Transverse colon (tissue), 4 donors: ENCODE results near the gene SUMO1. TPM values are rescaled to one million over a fixed set of nuclear protein-coding genes. Genes with fewer than 3 reads are reported as not detected.
A peak's percentile ranks its signal among the peaks of the same experiment; 100 is the strongest.

Experiments
- DNase-seq: peaks from one replicate; pipeline ENCODE4 v3.0.0-alpha.2; 2019
- H3K27ac ChIP-seq, 4 donors: fragments of 200-600 bp; sonication (generic); 2 replicates each; pipeline ENCODE4 v1.5.1; 2016 to 2018; ENCODE audit warnings: inconsistent platforms in 4 of 4
- H3K27me3 ChIP-seq: fragments of 200-600 bp; sonication (generic); 2 replicates; pipeline ENCODE4 v1.5.1; 2017; ENCODE audit warnings: inconsistent platforms
- H3K36me3 ChIP-seq, 4 donors: fragments of 200-600 bp; sonication (generic); 2 replicates each; pipeline ENCODE4 v1.5.1; 2017 to 2019; ENCODE audit warnings: inconsistent platforms in 4 of 4
- H3K4me1 ChIP-seq, 4 donors: fragments of 200-600 bp; sonication (generic); 2 replicates each; pipeline ENCODE4 v1.5.1; 2017 to 2020; ENCODE audit warnings: inconsistent platforms in 4 of 4
- H3K4me3 ChIP-seq, 4 donors: fragments of 200-600 bp; sonication (generic); 1 replicate in 1 of 4; 2 replicates in 3 of 4; pipeline versions ENCODE4 v1.5.1 to v1.6.1; 2017 to 2019; ENCODE audit warnings: inconsistent platforms in 4 of 4
- H3K9me3 ChIP-seq, 2 donors: fragments of 200-600 bp; sonication (generic); 2 replicates each; pipeline ENCODE4 v1.5.1; 2017 to 2019; ENCODE audit warnings: inconsistent platforms in 2 of 2
- CTCF ChIP-seq, 5 experiments: fragments of 200-600 bp in 3 of 5; fragments of 450-650 bp in 2 of 5; sonication (generic) in 3 of 5; IDR thresholded peaks; 1 replicate in 2 of 5; 2 replicates in 3 of 5; pipeline ENCODE4 v1.5.1; 2016 to 2017; ENCODE audit warnings: antibody characterized with exemption in 5 of 5, inconsistent platforms in 3 of 5, mild to moderate bottlenecking in 2 of 5, moderate library complexity in 1 of 5
- EP300 ChIP-seq: sonication (generic); formaldehyde crosslinking; IDR thresholded peaks from one replicate; pipeline ENCODE4 v1.6.1; 2017; ENCODE audit warnings: antibody characterized with exemption, low read depth
- POLR2A ChIP-seq: fragments of 450-650 bp; IDR thresholded peaks from one replicate; pipeline ENCODE4 v1.6.1; 2016; ENCODE audit warnings: antibody characterized with exemption, mild to moderate bottlenecking, moderate library complexity
- POLR2AphosphoS5 ChIP-seq, 3 donors: sonication (generic); formaldehyde crosslinking; IDR thresholded peaks; one replicate each; pipeline ENCODE4 v1.6.1; 2016; ENCODE audit warnings: antibody characterized with exemption in 3 of 3
- WGBS, 2 donors: methylation state at CpG; one replicate each; pipeline ENCODE4 v1.1.5; 2018; ENCODE audit warnings: low coverage in 1 of 2; 5-methylcytosine and 5-hydroxymethylcytosine counted together
- in situ Hi-C, 4 donors: fragments of 200-750 bp; cut with MboI; loops; one replicate each; pipeline versions ENCODE4 v1.15.0 to v1.15.1; 2017; ENCODE audit warnings: low sequenced_read_pairs in 3 of 4, low pct_ligation_motif_present in 1 of 4, low pct_unique_long_range_greater_than_20kb in 1 of 4
- intact Hi-C: fragments of 100-400 bp; cut with DNase I; formaldehyde crosslinking; loops from one replicate; pipeline ENCODE4 v1.15.1; 2023; ENCODE audit warnings: low total_unique reads
- total RNA-seq, 4 donors: library from RNA; depleted of rRNA; stranded (reverse); fragments of >200 nt; gene quantifications; one replicate each; pipeline ENCODE4 v1.1.0, GENCODE V29; 2016

The SUMO1 gene
- total RNA-seq, 4 donors from 2014 or later, result 15.3 to 69.1 (median 54.3) TPM

GRCh38 chr2:202165208-202165607, 73.2 kb downstream of the SUMO1 start:
- 71% methylated on average over 5 of the region's 5 CpGs; no CpG with 5 or more reads in 1 of the 2 donors for WGBS, 2 donors
- H3K27me3 ChIP-seq, result no peaks in the 10 kb centered on the region
- H3K27ac ChIP-seq, result no peak overlapping the region
- TF ChIP-seq POLR2AphosphoS5 (IDR thresholded peaks at IDR 0.05) (no peak), EP300 (no peak), POLR2A (no peak), CTCF (IDR thresholded peaks at IDR 0.05) (no peak)
- H3K4me1 ChIP-seq, result no peaks in the 10 kb centered on the region
- in situ Hi-C loops (no loop called here), intact Hi-C loops (no loop called here)
- H3K4me3 ChIP-seq, result no peak overlapping the region
- H3K36me3 ChIP-seq, result no peaks in the 10 kb centered on the region
- H3K9me3 ChIP-seq, result no peaks in the 10 kb centered on the region
- DNase-seq, result no peak

GRCh38 chr2:202164411-202164810, 74.0 kb downstream of the SUMO1 start:
- H3K27ac ChIP-seq, result no peak overlapping the region
- H3K4me1 ChIP-seq, result no peaks in the 10 kb centered on the region
- no peaks in the 10 kb centered on the region for H3K36me3 ChIP-seq
- WGBS, 2 donors, result 76 to 77% methylated on average over 3 of the region's 3 CpGs
- H3K4me3 ChIP-seq, result no peak overlapping the region
- H3K27me3 ChIP-seq, result no peaks in the 10 kb centered on the region
- no peak for DNase-seq
- intact Hi-C loops (no loop called here), in situ Hi-C loops (no loop called here)
- TF ChIP-seq CTCF (IDR thresholded peaks at IDR 0.05) (no peak), POLR2A (no peak), EP300 (no peak), POLR2AphosphoS5 (IDR thresholded peaks at IDR 0.05) (no peak)
- no peaks in the 10 kb centered on the region for H3K9me3 ChIP-seq

- intact Hi-C loops (no loop called here), in situ Hi-C loops (no loop called here)
- no peaks in the 10 kb centered on the region for H3K9me3 ChIP-seq
- 70 to 89% methylated on average over 5 to 8 of the region's 8 CpGs for WGBS, 2 donors
- no peaks in the 10 kb centered on the region for H3K27me3 ChIP-seq
- no peak for DNase-seq
- TF ChIP-seq POLR2AphosphoS5 (IDR thresholded peaks at IDR 0.05) (peak in 2 of 3 donors; percentile 15 to 34), POLR2A (no peak)
- no peaks in the 10 kb centered on the region for H3K4me1 ChIP-seq
- H3K4me3 ChIP-seq, result no peak overlapping the region
- H3K27ac ChIP-seq, result peak overlapping the region in 1 of 4 donors; percentile 66
- no peaks in the 10 kb centered on the region for H3K36me3 ChIP-seq
These were observed 77.1 kb downstream of the SUMO1 start for GRCh38 chr2:202161151-202161835.

GRCh38 chr2:202158796-202159195, 79.6 kb downstream of the SUMO1 start:
- Histone ChIP-seq H3K4me1 (no peaks in the 10 kb centered on the region), H3K27me3 (no peaks in the 10 kb centered on the region), H3K4me3 (no peak overlapping the region), H3K27ac (no peak overlapping the region), H3K9me3 (no peaks in the 10 kb centered on the region), H3K36me3 (no peaks in the 10 kb centered on the region)
- intact Hi-C loops (no loop called here), in situ Hi-C loops (no loop called here)
- WGBS, 2 donors, result 50 to 62% methylated on average over 1 to 5 of the region's 5 CpGs
- TF ChIP-seq POLR2AphosphoS5 (IDR thresholded peaks at IDR 0.05) (no peak), POLR2A (no peak), CTCF (IDR thresholded peaks at IDR 0.05) (peak in 1 of 5 experiments; percentile 6), EP300 (no peak)
- DNase-seq, result no peak
